B cell (primary cell): Measurements from ENCODE around the gene MED25.

Source experiments
- EZH2 ChIP-seq: IDR thresholded peaks from 2 replicates; pipeline ENCODE4 v1.6.1; 2012; ENCODE audit warnings: borderline replicate concordance, low read depth, mild to moderate bottlenecking, moderate library complexity, low read length; ENCODE audit not compliant: insufficient read depth, poor library complexity, severe bottlenecking
- TF ChIP-seq, protein P1 (sequence below): fragments of 200-600 bp; IDR thresholded peaks from one replicate; pipeline ENCODE4 v1.8.0; 2022; ENCODE audit warnings: antibody characterized with exemption, mild to moderate bottlenecking

DNA sequence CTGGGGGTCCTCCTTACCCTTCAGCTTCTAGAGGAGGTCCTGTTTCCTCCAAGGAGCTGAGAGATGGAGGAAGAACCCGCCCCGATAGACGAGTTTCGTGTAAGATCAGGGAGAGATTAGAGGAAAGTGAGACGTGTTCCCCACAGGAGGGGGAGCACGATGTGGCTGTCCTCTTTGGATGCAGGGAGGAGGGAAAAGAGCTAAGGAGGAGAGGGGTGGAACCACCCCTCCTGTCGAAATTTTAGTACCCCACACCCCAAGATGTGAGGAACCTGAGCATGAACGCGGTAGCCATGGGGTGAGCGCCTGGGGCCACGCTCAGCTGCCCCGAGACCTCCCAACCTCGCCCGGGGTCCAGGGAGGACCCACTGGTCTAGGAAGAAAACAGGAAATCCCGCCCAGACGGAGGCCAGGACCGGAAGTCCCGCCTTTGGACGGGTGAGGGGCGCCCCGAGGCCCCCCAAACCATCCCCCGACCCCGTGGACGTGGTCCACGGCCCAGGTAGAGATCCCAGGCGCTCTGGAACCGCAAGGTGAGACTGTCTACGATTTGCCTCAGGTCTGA is 57.9 kb downstream of the MED25 start:
- TF ChIP-seq, protein P1, sequence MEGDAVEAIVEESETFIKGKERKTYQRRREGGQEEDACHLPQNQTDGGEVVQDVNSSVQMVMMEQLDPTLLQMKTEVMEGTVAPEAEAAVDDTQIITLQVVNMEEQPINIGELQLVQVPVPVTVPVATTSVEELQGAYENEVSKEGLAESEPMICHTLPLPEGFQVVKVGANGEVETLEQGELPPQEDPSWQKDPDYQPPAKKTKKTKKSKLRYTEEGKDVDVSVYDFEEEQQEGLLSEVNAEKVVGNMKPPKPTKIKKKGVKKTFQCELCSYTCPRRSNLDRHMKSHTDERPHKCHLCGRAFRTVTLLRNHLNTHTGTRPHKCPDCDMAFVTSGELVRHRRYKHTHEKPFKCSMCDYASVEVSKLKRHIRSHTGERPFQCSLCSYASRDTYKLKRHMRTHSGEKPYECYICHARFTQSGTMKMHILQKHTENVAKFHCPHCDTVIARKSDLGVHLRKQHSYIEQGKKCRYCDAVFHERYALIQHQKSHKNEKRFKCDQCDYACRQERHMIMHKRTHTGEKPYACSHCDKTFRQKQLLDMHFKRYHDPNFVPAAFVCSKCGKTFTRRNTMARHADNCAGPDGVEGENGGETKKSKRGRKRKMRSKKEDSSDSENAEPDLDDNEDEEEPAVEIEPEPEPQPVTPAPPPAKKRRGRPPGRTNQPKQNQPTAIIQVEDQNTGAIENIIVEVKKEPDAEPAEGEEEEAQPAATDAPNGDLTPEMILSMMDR: no peak
- TF ChIP-seq EZH2: no peak
